SK-N-SH treated with all-trans-retinoic acid at 6 μM for 48 hours (cell line): ENCODE results near the gene CHKB.
A peak's percentile ranks its signal among the peaks of the same experiment; 100 is the strongest.

Source experiments
- ATAC-seq: fragments of 200-7000 bp; cut with Tn5 transposase; 3 replicates; pipeline ENCODE4 v1.9.1; 2020; ENCODE audit warnings: mild to moderate bottlenecking, moderate library complexity
- ARNTL ChIP-seq: fragments of 450-650 bp; formaldehyde crosslinking; IDR thresholded peaks from 2 replicates; pipeline ENCODE4 v1.5.0; 2020; ENCODE audit warnings: low read depth, mild to moderate bottlenecking, moderate library complexity, borderline replicate concordance
- BACH2 ChIP-seq: fragments of 250-450 bp; sonication (Bioruptor Pico); IDR thresholded peaks from 2 replicates; pipeline ENCODE4 v1.9.0; 2021; ENCODE audit warnings: mild to moderate bottlenecking, borderline replicate concordance
- CSDC2 ChIP-seq: fragments of 250-450 bp; sonication (Bioruptor Pico); IDR thresholded peaks from 2 replicates; pipeline ENCODE4 v1.5.0; 2020; ENCODE audit warnings: mild to moderate bottlenecking, moderate library complexity
- ESRRG ChIP-seq: fragments of 250-450 bp; sonication (Bioruptor Pico); IDR thresholded peaks from 2 replicates; pipeline ENCODE4 v1.6.1; 2021; ENCODE audit warnings: mild to moderate bottlenecking
- GLIS3 ChIP-seq: fragments of 250-450 bp; sonication (Bioruptor Pico); IDR thresholded peaks from 2 replicates; pipeline ENCODE4 v1.5.0; 2020; ENCODE audit warnings: mild to moderate bottlenecking, moderate library complexity
- OSR1 ChIP-seq: fragments of 250-450 bp; sonication (Bioruptor Pico); IDR thresholded peaks from 2 replicates; pipeline ENCODE4 v1.8.0; 2022; ENCODE audit warnings: moderate library complexity, mild to moderate bottlenecking, inconsistent platforms
- POU6F1 ChIP-seq: fragments of 250-450 bp; sonication (Bioruptor Pico); IDR thresholded peaks from 2 replicates; pipeline ENCODE4 v1.8.0; 2021; ENCODE audit warnings: low read depth, mild to moderate bottlenecking, moderate library complexity, borderline replicate concordance
- RARB ChIP-seq: fragments of 250-450 bp; sonication (Bioruptor Pico); IDR thresholded peaks from 2 replicates; pipeline ENCODE4 v1.8.0; 2021; ENCODE audit warnings: mild to moderate bottlenecking, moderate library complexity
- SNAI2 ChIP-seq: fragments of 250-450 bp; sonication (Bioruptor Pico); IDR thresholded peaks from 2 replicates; pipeline ENCODE4 v1.5.0; 2020; ENCODE audit warnings: mild to moderate bottlenecking, moderate library complexity
- TCF4 ChIP-seq: fragments of 250-450 bp; sonication (Bioruptor Pico); IDR thresholded peaks from 2 replicates; pipeline ENCODE4 v1.8.0; 2021; ENCODE audit warnings: mild to moderate bottlenecking, moderate library complexity, borderline replicate concordance
- ZFP30 ChIP-seq: fragments of 450-650 bp; formaldehyde crosslinking; IDR thresholded peaks from 2 replicates; pipeline ENCODE4 v1.5.0; 2022; ENCODE audit warnings: mild to moderate bottlenecking, moderate library complexity
- ZNF565 ChIP-seq: fragments of 450-650 bp; formaldehyde crosslinking; conservative IDR thresholded peaks from 2 replicates; pipeline ENCODE4 v1.5.0; 2020; ENCODE audit warnings: low read depth, mild to moderate bottlenecking, moderate library complexity
- ZNF70 ChIP-seq: fragments of 450-650 bp; formaldehyde crosslinking; IDR thresholded peaks from 2 replicates; pipeline ENCODE4 v1.5.0; 2020; ENCODE audit warnings: mild to moderate bottlenecking, moderate library complexity
- ZNF8 ChIP-seq: fragments of 450-650 bp; formaldehyde crosslinking; IDR thresholded peaks from 2 replicates; pipeline ENCODE4 v1.5.0; 2020; ENCODE audit warnings: mild to moderate bottlenecking, moderate library complexity
- TF ChIP-seq, protein P1 (sequence below): fragments of 250-450 bp; sonication (Bioruptor Pico); IDR thresholded peaks from 2 replicates; pipeline ENCODE4 v1.5.0; 2020; ENCODE audit warnings: mild to moderate bottlenecking, moderate library complexity
- TF ChIP-seq, protein P2 (sequence below): fragments of 250-450 bp; sonication (Bioruptor Pico); IDR thresholded peaks from 2 replicates; pipeline ENCODE4 v1.5.1; 2021; ENCODE audit warnings: mild to moderate bottlenecking, moderate library complexity

Gene CHKB

GRCh38 chr22:50622723-50623327, 40.2 kb upstream of the CHKB start:
- TF ChIP-seq SNAI2 (CRISPR knock-in tag) (no peak), BACH2 (CRISPR knock-in tag) (no peak)
- TF ChIP-seq, protein P1, sequence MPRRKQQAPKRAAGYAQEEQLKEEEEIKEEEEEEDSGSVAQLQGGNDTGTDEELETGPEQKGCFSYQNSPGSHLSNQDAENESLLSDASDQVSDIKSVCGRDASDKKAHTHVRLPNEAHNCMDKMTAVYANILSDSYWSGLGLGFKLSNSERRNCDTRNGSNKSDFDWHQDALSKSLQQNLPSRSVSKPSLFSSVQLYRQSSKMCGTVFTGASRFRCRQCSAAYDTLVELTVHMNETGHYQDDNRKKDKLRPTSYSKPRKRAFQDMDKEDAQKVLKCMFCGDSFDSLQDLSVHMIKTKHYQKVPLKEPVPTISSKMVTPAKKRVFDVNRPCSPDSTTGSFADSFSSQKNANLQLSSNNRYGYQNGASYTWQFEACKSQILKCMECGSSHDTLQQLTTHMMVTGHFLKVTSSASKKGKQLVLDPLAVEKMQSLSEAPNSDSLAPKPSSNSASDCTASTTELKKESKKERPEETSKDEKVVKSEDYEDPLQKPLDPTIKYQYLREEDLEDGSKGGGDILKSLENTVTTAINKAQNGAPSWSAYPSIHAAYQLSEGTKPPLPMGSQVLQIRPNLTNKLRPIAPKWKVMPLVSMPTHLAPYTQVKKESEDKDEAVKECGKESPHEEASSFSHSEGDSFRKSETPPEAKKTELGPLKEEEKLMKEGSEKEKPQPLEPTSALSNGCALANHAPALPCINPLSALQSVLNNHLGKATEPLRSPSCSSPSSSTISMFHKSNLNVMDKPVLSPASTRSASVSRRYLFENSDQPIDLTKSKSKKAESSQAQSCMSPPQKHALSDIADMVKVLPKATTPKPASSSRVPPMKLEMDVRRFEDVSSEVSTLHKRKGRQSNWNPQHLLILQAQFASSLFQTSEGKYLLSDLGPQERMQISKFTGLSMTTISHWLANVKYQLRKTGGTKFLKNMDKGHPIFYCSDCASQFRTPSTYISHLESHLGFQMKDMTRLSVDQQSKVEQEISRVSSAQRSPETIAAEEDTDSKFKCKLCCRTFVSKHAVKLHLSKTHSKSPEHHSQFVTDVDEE (CRISPR knock-in tag): no peak
- no peak for ATAC-seq

- TF ChIP-seq POU6F1 (no peak), ARNTL (CRISPR knock-in tag) (no peak), SNAI2 (CRISPR knock-in tag) (no peak), BACH2 (CRISPR knock-in tag) (no peak), OSR1 (CRISPR knock-in tag) (no peak), CSDC2 (CRISPR knock-in tag) (no peak), ZNF8 (CRISPR knock-in tag) (no peak), RARB (CRISPR knock-in tag) (no peak), ZFP30 (CRISPR knock-in tag) (no peak)
- TF ChIP-seq, protein P2, sequence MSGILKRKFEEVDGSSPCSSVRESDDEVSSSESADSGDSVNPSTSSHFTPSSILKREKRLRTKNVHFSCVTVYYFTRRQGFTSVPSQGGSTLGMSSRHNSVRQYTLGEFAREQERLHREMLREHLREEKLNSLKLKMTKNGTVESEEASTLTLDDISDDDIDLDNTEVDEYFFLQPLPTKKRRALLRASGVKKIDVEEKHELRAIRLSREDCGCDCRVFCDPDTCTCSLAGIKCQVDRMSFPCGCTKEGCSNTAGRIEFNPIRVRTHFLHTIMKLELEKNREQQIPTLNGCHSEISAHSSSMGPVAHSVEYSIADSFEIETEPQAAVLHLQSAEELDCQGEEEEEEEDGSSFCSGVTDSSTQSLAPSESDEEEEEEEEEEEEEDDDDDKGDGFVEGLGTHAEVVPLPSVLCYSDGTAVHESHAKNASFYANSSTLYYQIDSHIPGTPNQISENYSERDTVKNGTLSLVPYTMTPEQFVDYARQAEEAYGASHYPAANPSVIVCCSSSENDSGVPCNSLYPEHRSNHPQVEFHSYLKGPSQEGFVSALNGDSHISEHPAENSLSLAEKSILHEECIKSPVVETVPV (CRISPR knock-in tag): no peak
- peak; percentile 7; the same call in 1 of the 3 replicates for ATAC-seq
These were observed 39.5 kb upstream of the CHKB start for GRCh38 chr22:50621948-50622722.

- peak; percentile 36 for ATAC-seq
- TF ChIP-seq ZNF565 (CRISPR knock-in tag) (no peak), ZNF8 (CRISPR knock-in tag) (no peak), ZNF70 (no peak), CSDC2 (CRISPR knock-in tag) (no peak), ESRRG (CRISPR knock-in tag) (no peak), SNAI2 (CRISPR knock-in tag) (no peak), TCF4 (CRISPR knock-in tag) (no peak), POU6F1 (no peak), GLIS3 (no peak)
- TF ChIP-seq, protein P2 (CRISPR knock-in tag): no peak
These were observed 38.8 kb upstream of the CHKB start for GRCh38 chr22:50621356-50621880.
